ENCODE data around the gene IGF1R.

GRCh38 chr15:98986281-98986680 is 337.9 kb downstream of the IGF1R start:
- TF ChIP-seq CTCF (IDR thresholded peaks at IDR 0.05; ENCODE audit: poor library complexity): no peak
- TF ChIP-seq EZH2 (IDR thresholded peaks at IDR 0.05; ENCODE audit: borderline replicate concordance): no peak
